Endothelial cell of umbilical vein (primary cell): ENCODE data around the gene ADGRD1. TPM values are rescaled to one million over a fixed set of nuclear protein-coding genes. Genes with fewer than 3 reads are reported as not detected.

Source experiments
- BruUV-seq: library from RNA; stranded (reverse); fragments of 400-500 nt; replicated peaks from 2 replicates; lab custom pipeline; 2021; lab: Mats Ljungman, UMichigan
- CTCF ChIA-PET: fragments of 300-600, 350-600 bp; sonication (Branson Sonifier 250); formaldehyde crosslinking; loops from one replicate; lab custom pipeline; 2021; ENCODE audit warnings: antibody characterized with exemption, inconsistent platforms; lab: Charles Lee
- POLR2A ChIA-PET: fragments of 300-600, 350-600 bp; sonication (Branson Sonifier 250); formaldehyde crosslinking; loops from one replicate; lab custom pipeline; 2021; ENCODE audit warnings: antibody characterized with exemption, inconsistent platforms; lab: Charles Lee
- DNase-seq: peaks from one replicate; pipeline ENCODE4 v3.0.0-alpha.2; 2011; ENCODE audit warnings: low read depth, low spot score
- FAIRE-seq: peaks from 2 replicates; lab custom pipeline; 2011; peaks lifted over from hg19 to GRCh38; lab: Jason Lieb, UNC
- H2AFZ ChIP-seq: 2 replicates; pipeline ENCODE4 v1.6.0; 2012; ENCODE audit warnings: low read depth, low read length, control low read depth, inconsistent platforms
- H3K27ac ChIP-seq: 2 replicates; pipeline ENCODE4 v1.5.1; 2011; ENCODE audit warnings: low read depth, mild to moderate bottlenecking, control low read depth, low read length, moderate library complexity; ENCODE audit not compliant: insufficient read depth
- H3K27me3 ChIP-seq, 2 experiments: 2 replicates each; pipeline versions ENCODE4 v1.6.0 to v1.6.1; 2011; ENCODE audit warnings: low read length in 2 of 2, mixed read lengths in 1 of 2; ENCODE audit not compliant: control insufficient read depth in 2 of 2, insufficient read depth in 2 of 2
- H3K36me3 ChIP-seq, 2 experiments: 2 replicates in 1 of 2; 3 replicates in 1 of 2; pipeline ENCODE4 v1.5.1; 2011; ENCODE audit warnings: low read length in 2 of 2, mild to moderate bottlenecking in 1 of 2, moderate library complexity in 1 of 2; ENCODE audit not compliant: control insufficient read depth in 2 of 2, insufficient read depth in 2 of 2; ENCODE audit errors: extremely low read depth in 1 of 2
- H3K4me1 ChIP-seq: 3 replicates; pipeline ENCODE4 v1.5.1; 2011; ENCODE audit warnings: mild to moderate bottlenecking, low read length; ENCODE audit not compliant: control insufficient read depth, insufficient read depth; ENCODE audit errors: extremely low read depth
- H3K4me2 ChIP-seq: 2 replicates; pipeline ENCODE4 v1.6.1; 2011; ENCODE audit warnings: low read length, control low read depth, mixed read lengths; ENCODE audit not compliant: insufficient read depth
- H3K4me3 ChIP-seq, 3 experiments: fragments of 200-600 bp in 1 of 3; sonication (generic), shearing (Covaris generic) in 1 of 3; replicated peaks in 1 of 3; 2 replicates each; pipeline ENCODE4 v1.5.1; 2011 to 2016; ENCODE audit warnings: control low read depth in 3 of 3, low read length in 3 of 3, mild to moderate bottlenecking in 2 of 3, inconsistent platforms in 1 of 3, low read depth in 1 of 3, moderate library complexity in 1 of 3; ENCODE audit not compliant: insufficient read depth in 1 of 3
- H3K79me2 ChIP-seq: 2 replicates; pipeline ENCODE4 v1.6.0; 2012; ENCODE audit warnings: low read length, inconsistent platforms; ENCODE audit not compliant: control insufficient read depth, insufficient read depth
- H3K9ac ChIP-seq: replicated peaks from 2 replicates; pipeline ENCODE3; 2011; ENCODE audit warnings: low read length, control low read depth; ENCODE audit not compliant: insufficient read depth; ENCODE audit errors: extremely low read depth
- H3K9me1 ChIP-seq: replicated peaks from 3 replicates; pipeline ENCODE4 v1.6.0; 2011; ENCODE audit warnings: mild to moderate bottlenecking, low read length; ENCODE audit not compliant: control insufficient read depth, insufficient read depth; ENCODE audit errors: extremely low read depth
- H3K9me3 ChIP-seq: replicated peaks from 2 replicates; pipeline ENCODE4 v1.5.1; 2012; ENCODE audit warnings: low read length, inconsistent platforms; ENCODE audit not compliant: control insufficient read depth, insufficient read depth
- H4K20me1 ChIP-seq: replicated peaks from 2 replicates; pipeline ENCODE3; 2011; ENCODE audit warnings: mild to moderate bottlenecking, low read length; ENCODE audit not compliant: control insufficient read depth, insufficient read depth; ENCODE audit errors: extremely low read depth
- CTCF ChIP-seq, 2 donors: IDR thresholded peaks; 1 replicate in 1 of 2; 2 replicates in 1 of 2; pipeline ENCODE4 v1.5.1; 2011; ENCODE audit warnings: low read length in 2 of 2, mild to moderate bottlenecking in 2 of 2, moderate library complexity in 2 of 2, control low read depth in 1 of 2, inconsistent platforms in 1 of 2, low read depth in 1 of 2; ENCODE audit not compliant: insufficient read depth in 1 of 2; ENCODE audit errors: extremely low read depth in 1 of 2
- EZH2 ChIP-seq: IDR thresholded peaks from 2 replicates; pipeline ENCODE4 v1.6.1; 2012; ENCODE audit warnings: borderline replicate concordance, low read depth, mild to moderate bottlenecking, moderate library complexity, low read length, inconsistent platforms; ENCODE audit not compliant: severe bottlenecking
- FOS ChIP-seq: IDR thresholded peaks from 2 replicates; pipeline ENCODE4 v1.6.1; 2011; ENCODE audit warnings: mild to moderate bottlenecking, low read length, moderate library complexity, borderline replicate concordance; ENCODE audit not compliant: insufficient read depth
- GATA2 ChIP-seq: IDR thresholded peaks from 2 replicates; pipeline ENCODE4 v1.7.0; 2011; ENCODE audit warnings: low read depth, mild to moderate bottlenecking, moderate library complexity, mixed read lengths, low read length; ENCODE audit not compliant: insufficient read length, insufficient read depth
- JUN ChIP-seq: IDR thresholded peaks from 2 replicates; pipeline ENCODE4 v1.6.1; 2011; ENCODE audit warnings: borderline replicate concordance, low read depth; ENCODE audit not compliant: insufficient read length, insufficient read depth
- MAX ChIP-seq: IDR thresholded peaks from 2 replicates; pipeline ENCODE4 v1.6.1; 2011; ENCODE audit not compliant: insufficient read depth, insufficient read length
- MYC ChIP-seq: IDR thresholded peaks from one replicate; pipeline ENCODE4 v1.6.1; 2011; ENCODE audit warnings: mild to moderate bottlenecking, low read depth, low read length
- POLR2A ChIP-seq: IDR thresholded peaks from 2 replicates; pipeline ENCODE4 v1.6.1; 2012; ENCODE audit warnings: low read depth, mild to moderate bottlenecking, control low read depth, low read length
- POLR2AphosphoS5 ChIP-seq: IDR thresholded peaks from 2 replicates; pipeline ENCODE4 v1.6.1; 2012; ENCODE audit warnings: low read depth, mild to moderate bottlenecking, control low read depth, low read length, moderate library complexity; ENCODE audit not compliant: insufficient read depth
- dilution Hi-C: fragments of 300-500 bp; cut with MboI; formaldehyde crosslinking; loops from one replicate; pipeline ENCODE4 v1.15.0; 2019; ENCODE audit warnings: low sequenced_read_pairs; ENCODE audit not compliant: extremely low pct_ligation_motif_present
- intact Hi-C: fragments of 100-400 bp; cut with micrococcal nuclease; formaldehyde crosslinking; loops from one replicate; pipeline ENCODE4 v1.10.0; 2022
- polyA plus RNA-seq, 4 experiments: library from polyadenylated mRNA; depleted of rRNA in 3 of 4; stranded (reverse) in 3 of 4; unstranded in 1 of 4; fragments of >200 nt; gene quantifications; 2 replicates each; pipeline versions ENCODE4 v1.2.1 to v1.2.3, GENCODE V29; 2011 to 2012; ENCODE audit warnings: missing spikeins in 1 of 4
- total RNA-seq: library from RNA; stranded (reverse); gene quantifications from 2 replicates; pipeline ENCODE4 v1.2.3, GENCODE V29; 2021

Gene ADGRD1
- total and polyA plus RNA-seq, 2 donors (not counting 3 experiments of a cell fraction or from before 2014, with no cell fraction given) = 0.07 TPM; not detected in 1

GRCh38 chr12:131122631-131123030, 168.9 kb downstream of the ADGRD1 start:
- Histone ChIP-seq H3K9ac (no peak overlapping the region), H3K9me3 (no peaks in the 10 kb centered on the region), H3K4me2 (no peak overlapping the region), H3K79me2 (no peaks in the 10 kb centered on the region), H3K27ac (no peak overlapping the region), H3K9me1 (no peaks in the 10 kb centered on the region), H2AFZ (no peak overlapping the region), H3K27me3 (no peaks in the 10 kb centered on the region), H3K36me3 (no peaks in the 10 kb centered on the region), H4K20me1 (no peaks in the 10 kb centered on the region), H3K4me1 (no peaks in the 10 kb centered on the region), H3K4me3 (no peak overlapping the region)
- CTCF ChIA-PET = no interaction called here
- TF ChIP-seq MYC (no peak), FOS (no peak), JUN (no peak), CTCF (IDR thresholded peaks at IDR 0.05; ENCODE audit: extremely low read depth in 1 of 2, insufficient read depth in 1 of 2, low read depth in 1 of 2, low read length in 2 of 2) (no peak), POLR2AphosphoS5 (no peak), GATA2 (no peak), EZH2 (no peak), MAX (no peak), POLR2A (no peak)
- intact Hi-C loops (no loop called here), dilution Hi-C loops (no loop called here)
- no peak for FAIRE-seq
- DNase-seq = no peak
- no TSS peak for BruUV-seq
- POLR2A ChIA-PET = no interaction called here
